K562 (cell line): ENCODE measurements around the gene EPC2. TPM values are rescaled to one million over a fixed set of nuclear protein-coding genes. Genes with fewer than 3 reads are reported as not detected.

Source experiments
- ADNP ChIP-seq: fragments of 200-800 bp; sonication (Bioruptor generic); IDR thresholded peaks from 2 replicates; pipeline ENCODE4 v1.6.1; 2016; ENCODE audit warnings: missing genetic modification characterization, missing compliant biosample characterization
- ARNT ChIP-seq, 2 experiments: fragments of 450-650 bp; IDR thresholded peaks; 2 replicates each; pipeline ENCODE4 v1.6.1; 2016; ENCODE audit warnings: mild to moderate bottlenecking in 1 of 2
- E2F4 ChIP-seq: sonication (generic); formaldehyde crosslinking; IDR thresholded peaks from 2 replicates; pipeline ENCODE4 v1.8.0; 2022; ENCODE audit warnings: mild to moderate bottlenecking, low read depth, missing genetic modification reagents
- FOXM1 ChIP-seq, 2 experiments: fragments of 450-650 bp in 1 of 2; sonication (generic) in 1 of 2; formaldehyde crosslinking in 1 of 2; IDR thresholded peaks; 2 replicates each; pipeline versions ENCODE4 v1.6.1 to v1.9.0; 2017 to 2022; ENCODE audit warnings: low read depth in 2 of 2, mild to moderate bottlenecking in 2 of 2, missing genetic modification reagents in 1 of 2, moderate library complexity in 1 of 2
- HMGN3 ChIP-seq: IDR thresholded peaks from 2 replicates; pipeline ENCODE4 v1.6.1; 2011; ENCODE audit warnings: borderline replicate concordance, low read depth, mild to moderate bottlenecking, mixed read lengths, low read length; ENCODE audit not compliant: insufficient read length; ENCODE audit errors: extremely low read depth
- HNRNPLL ChIP-seq: fragments of 200-400 bp; formaldehyde crosslinking; IDR thresholded peaks from 2 replicates; pipeline ENCODE4 v1.6.1; 2017; ENCODE audit warnings: low read length, low read depth, mild to moderate bottlenecking; ENCODE audit not compliant: poor library complexity, severe bottlenecking
- LEF1 ChIP-seq: fragments of 450-650 bp; IDR thresholded peaks from 2 replicates; pipeline ENCODE4 v1.6.1; 2016; ENCODE audit warnings: mild to moderate bottlenecking
- MLX ChIP-seq, 2 experiments: fragments of 450-650 bp in 1 of 2; sonication (generic) in 1 of 2; formaldehyde crosslinking; conservative IDR thresholded peaks; 2 replicates each; pipeline versions ENCODE4 v1.4.0 to v1.8.1; 2020 to 2022; ENCODE audit warnings: mild to moderate bottlenecking in 1 of 2, missing genetic modification reagents in 1 of 2
- RCOR1 ChIP-seq, 2 experiments: IDR thresholded peaks; 2 replicates each; pipeline ENCODE4 v1.6.1; 2012; ENCODE audit warnings: low read depth in 2 of 2, low read length in 2 of 2, borderline replicate concordance in 1 of 2, improper control_type of control experiment in 1 of 2
- TBP ChIP-seq: optimal IDR thresholded peaks from 2 replicates; pipeline ENCODE3; 2011; ENCODE audit warnings: low read depth, low read length, improper control_type of control experiment
- ZBTB11 ChIP-seq, 3 experiments: fragments of 200-800 bp in 1 of 3; fragments of 250-450 bp in 1 of 3; fragments of 450-650 bp in 1 of 3; sonication (Bioruptor Pico) in 1 of 3; sonication (Bioruptor generic) in 1 of 3; formaldehyde crosslinking in 1 of 3; IDR thresholded peaks; 2 replicates each; pipeline versions ENCODE4 v1.6.1 to v1.8.0; 2016 to 2022; ENCODE audit warnings: mild to moderate bottlenecking in 2 of 3, missing genetic modification characterization in 2 of 3, missing compliant biosample characterization in 1 of 3, moderate library complexity in 1 of 3
- ZBTB9 ChIP-seq: fragments of 450-650 bp; formaldehyde crosslinking; IDR thresholded peaks from 2 replicates; pipeline ENCODE4 v1.4.0; 2020; ENCODE audit warnings: mild to moderate bottlenecking, moderate library complexity
- ZFX ChIP-seq: sonication (generic); formaldehyde crosslinking; IDR thresholded peaks from 2 replicates; pipeline ENCODE4 v1.8.0; 2022; ENCODE audit warnings: mild to moderate bottlenecking, missing genetic modification reagents, moderate library complexity
- ZNF143 ChIP-seq: sonication (generic); formaldehyde crosslinking; IDR thresholded peaks from 2 replicates; pipeline ENCODE4 v1.9.0; 2022; ENCODE audit warnings: mild to moderate bottlenecking, missing genetic modification reagents
- ZNF444 ChIP-seq: fragments of 250-450 bp; sonication (Bioruptor Pico); IDR thresholded peaks from 2 replicates; pipeline ENCODE4 v1.4.0; 2020; ENCODE audit warnings: mild to moderate bottlenecking, moderate library complexity
- ZNF655 ChIP-seq: fragments of 250-450 bp; sonication (Bioruptor Pico); IDR thresholded peaks from 2 replicates; pipeline ENCODE4 v1.5.0; 2021
- ZNF717 ChIP-seq: fragments of 250-450 bp; sonication (Bioruptor Pico); IDR thresholded peaks from 2 replicates; pipeline ENCODE4 v1.5.0; 2021
- polyA plus RNA-seq, 8 experiments: library from polyadenylated mRNA; depleted of rRNA in 4 of 8; stranded (reverse) in 5 of 8; unstranded in 3 of 8; fragments of >200 nt; fragmentation: Nextera tagmentation in 2 of 8; fragmentation: Illumina TruSeq in 1 of 8; extraction: Ambion mirVana in 2 of 8; extraction: Trizol in 1 of 8; gene quantifications; 2 replicates each; pipeline versions ENCODE4 v1.2.1 to v1.2.3, GENCODE V29; 2011 to 2014; ENCODE audit warnings: inconsistent platforms in 1 of 8, missing spikeins in 1 of 8
- total RNA-seq, 7 experiments: library from RNA; depleted of rRNA in 6 of 7; stranded (reverse); fragments of >200 nt in 6 of 7; fragmentation: Illumina TruSeq in 2 of 7; extraction: Trizol in 2 of 7; gene quantifications; 2 replicates each; pipeline versions ENCODE4 v1.2.1 to v1.2.3, GENCODE V29; 2011 to 2021; ENCODE audit warnings: low replicate concordance in 1 of 7

The EPC2 gene
- total and polyA plus RNA-seq, 9 of the 15 experiments (the other 6 are each of a cell fraction or from before 2014, with no cell fraction given): 7.0 to 35.8 (median 29.1) TPM

- TF ChIP-seq ZBTB11 (CRISPR knock-in tag; IDR thresholded peaks at IDR 0.05) (peak in 2 of 3 experiments; percentile 30 to 80; a peak in 2 of 6 replicates), TBP (peak; percentile 89), ZNF655 (CRISPR knock-in tag) (no peak), HNRNPLL (peak; percentile 82), ZFX (peak; percentile 68), FOXM1 (IDR thresholded peaks at IDR 0.05; ENCODE audit: low read depth) (no peak), FOXM1 (CRISPR knock-in tag; IDR thresholded peaks at IDR 0.05; ENCODE audit: low read depth) (0 out of 2 replicates have a peak, but pooled peaks have one; percentile 65), ZNF143 (peak; percentile 70), HMGN3 (peak; percentile 96), ZNF717 (CRISPR knock-in tag) (no peak), ZBTB9 (peak; percentile 82), ADNP (tag) (no peak), E2F4 (0 out of 2 replicates have a peak, but pooled peaks have one; percentile 16), LEF1 (no peak), ARNT (IDR thresholded peaks at IDR 0.05) (no peak), ZNF444 (CRISPR knock-in tag) (peak; percentile 86), MLX (CRISPR knock-in tag; conservative IDR thresholded peaks at IDR 0.05) (no peak), RCOR1 (IDR thresholded peaks at IDR 0.05; ENCODE audit: borderline replicate concordance in 1 of 2, low read depth in 2 of 2, low read length in 2 of 2) (peak in 1 of 2 experiments; percentile 74; a peak in 2 of 4 replicates)
Observed at GRCh38 chr2:148643998-148644882, at the start of gene EPC2 (continued).
